HT-29 (cell line): ENCODE data around the gene MTTP. TPM values are rescaled to one million over a fixed set of nuclear protein-coding genes. Genes with fewer than 3 reads are reported as not detected.
A peak's percentile ranks its signal among the peaks of the same experiment; 100 is the strongest.
"Not testable (repeated sequence)": the region's sequence is repeated elsewhere in the genome, so short reads cannot be mapped to it uniquely, and the experiment has no call there.

Experiments used
- DNase-seq: peaks from one replicate; pipeline ENCODE4 v3.0.0-alpha.2; 2015; ENCODE audit warnings: low spot score
- total RNA-seq: library from RNA; depleted of rRNA; stranded (reverse); fragments of >200 nt; shearing (Covaris generic); gene quantifications from 2 replicates; pipeline ENCODE4 v1.2.3, GENCODE V29; 2014; rRNA removed

MTTP gene
- not detected in 2 replicates for total RNA-seq

- no peak for DNase-seq
These were observed at the start of gene MTTP for GRCh38 chr4:99574530-99575324. TSS of gene MTTP (plus strand) at chr4:99574824. CDS start at chr4:99574910, 86 bp downstream.

GRCh38 chr4:99529228-99529627 lies 45.4 kb upstream of the MTTP start:
- DNase-seq, result no peak

GRCh38 chr4:99529956-99530355 lies 44.7 kb upstream of the MTTP start:
- DNase-seq, result no peak

- DNase-seq, result not testable (repeated sequence)
These were observed 39.9 kb upstream of the MTTP start for GRCh38 chr4:99534699-99535098.

GRCh38 chr4:99536271-99536670 lies 38.4 kb upstream of the MTTP start:
- no peak for DNase-seq

DNA sequence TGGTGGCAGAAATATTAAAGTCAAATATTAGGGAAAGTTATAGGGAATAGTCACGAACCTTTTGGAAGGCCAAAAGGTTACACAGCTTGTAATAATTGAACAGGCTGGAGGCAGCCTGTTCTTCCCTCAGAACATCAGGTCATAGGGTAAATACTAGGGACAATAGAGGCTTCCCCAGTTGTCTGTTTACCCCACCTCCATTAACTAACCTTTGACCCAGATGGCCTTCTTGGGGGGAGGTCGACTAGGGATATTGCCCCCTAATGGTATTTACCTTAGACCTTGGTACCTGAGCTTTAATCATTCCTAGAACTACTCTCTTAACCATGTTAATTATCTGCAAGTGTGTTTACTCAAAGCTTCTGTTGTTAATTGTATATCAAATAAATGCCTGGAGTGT lies 37.8 kb upstream of the MTTP start:
- no peak for DNase-seq

GRCh38 chr4:99537674-99538073 lies 37.0 kb upstream of the MTTP start:
- no peak for DNase-seq

DNA sequence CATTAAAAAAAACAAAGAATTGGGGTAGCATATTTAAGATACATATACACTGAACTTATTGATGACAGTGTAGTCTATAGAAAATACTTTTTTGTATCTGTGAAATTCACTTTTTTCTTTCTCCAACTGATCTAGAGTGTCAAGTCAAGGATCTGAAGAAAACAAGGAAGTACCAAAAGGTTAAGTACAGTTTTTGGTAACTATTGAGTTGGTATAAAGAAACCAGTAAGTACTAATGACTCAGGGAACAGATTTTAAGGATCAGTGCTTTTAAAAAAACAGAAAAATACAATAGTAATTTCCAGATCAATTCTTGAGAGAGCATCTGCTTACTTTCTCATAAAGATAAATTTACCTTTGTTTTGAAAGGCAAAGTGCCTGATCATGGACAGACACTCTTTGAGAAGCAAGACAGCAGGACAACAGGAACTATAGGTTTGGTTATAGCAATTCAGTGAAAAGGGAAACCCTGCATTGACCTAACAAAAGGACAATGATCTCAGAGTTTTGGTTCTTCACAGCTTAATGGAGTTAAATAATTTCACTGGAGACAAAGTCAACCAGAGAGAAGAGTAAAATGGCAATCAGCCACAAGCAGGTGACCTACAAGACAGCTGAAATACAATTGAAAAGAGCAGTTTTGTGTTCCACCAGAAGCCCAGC lies 34.2 kb upstream of the MTTP start:
- DNase-seq, result peak; percentile 2

GRCh38 chr4:99552872-99553271 lies 21.8 kb upstream of the MTTP start:
- no peak for DNase-seq

DNA sequence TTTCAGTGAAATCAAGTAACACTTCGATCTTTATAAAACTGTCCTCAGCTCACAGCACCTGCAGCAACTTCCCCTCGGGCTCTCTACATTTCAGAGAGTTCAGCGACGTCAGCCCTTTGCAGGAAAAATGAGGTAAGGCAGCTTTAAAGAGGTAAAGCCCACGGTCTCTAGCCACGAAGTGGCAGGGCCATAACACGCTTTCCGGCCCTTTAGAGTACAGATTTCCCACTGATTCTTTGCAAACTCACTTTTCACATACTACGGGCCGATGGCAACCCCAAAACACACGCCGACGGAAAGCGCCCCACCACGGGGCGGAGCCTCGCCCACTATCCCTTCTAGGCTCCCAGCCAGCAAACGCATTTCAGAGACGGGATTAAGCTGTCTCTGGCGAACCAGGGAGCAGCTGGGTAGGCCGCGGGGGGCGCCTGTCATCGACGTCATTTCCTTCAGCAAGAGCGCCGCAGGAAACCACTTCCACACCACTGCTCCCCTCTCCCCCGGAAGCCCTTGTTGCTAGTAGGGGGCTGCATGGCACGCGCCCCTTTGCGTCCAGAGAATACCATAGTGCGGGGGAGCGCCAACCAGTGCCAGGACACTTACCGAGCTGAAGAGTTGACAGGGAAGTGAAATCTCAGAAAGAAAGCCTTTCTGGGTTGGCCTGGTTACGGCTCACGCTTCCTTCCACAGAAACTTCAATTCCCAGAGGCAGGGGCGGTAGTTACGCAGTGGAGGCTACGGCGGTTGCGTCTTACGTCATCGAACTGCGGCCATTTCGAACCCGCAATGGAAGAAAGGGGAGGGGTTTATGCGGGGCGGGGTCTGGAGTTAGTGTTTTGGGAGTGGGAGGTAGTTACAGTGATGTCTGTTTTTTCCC lies 11.1 kb upstream of the MTTP start, which contains the start of gene TRMT10A:
TSS of gene TRMT10A (minus strand) at position 730 of the 877 bp plus-strand sequence. CDS start 4,701 bp downstream, outside the sequence.
- peak; percentile 95 for DNase-seq

- DNase-seq, result no peak
These were observed 9.7 kb upstream of the MTTP start for GRCh38 chr4:99564921-99565320.

GRCh38 chr4:99571883-99572282 lies 2.7 kb upstream of the MTTP start:
- no peak for DNase-seq

GRCh38 chr4:99572527-99573240 lies 1.9 kb upstream of the MTTP start:
- DNase-seq, result no peak

DNA sequence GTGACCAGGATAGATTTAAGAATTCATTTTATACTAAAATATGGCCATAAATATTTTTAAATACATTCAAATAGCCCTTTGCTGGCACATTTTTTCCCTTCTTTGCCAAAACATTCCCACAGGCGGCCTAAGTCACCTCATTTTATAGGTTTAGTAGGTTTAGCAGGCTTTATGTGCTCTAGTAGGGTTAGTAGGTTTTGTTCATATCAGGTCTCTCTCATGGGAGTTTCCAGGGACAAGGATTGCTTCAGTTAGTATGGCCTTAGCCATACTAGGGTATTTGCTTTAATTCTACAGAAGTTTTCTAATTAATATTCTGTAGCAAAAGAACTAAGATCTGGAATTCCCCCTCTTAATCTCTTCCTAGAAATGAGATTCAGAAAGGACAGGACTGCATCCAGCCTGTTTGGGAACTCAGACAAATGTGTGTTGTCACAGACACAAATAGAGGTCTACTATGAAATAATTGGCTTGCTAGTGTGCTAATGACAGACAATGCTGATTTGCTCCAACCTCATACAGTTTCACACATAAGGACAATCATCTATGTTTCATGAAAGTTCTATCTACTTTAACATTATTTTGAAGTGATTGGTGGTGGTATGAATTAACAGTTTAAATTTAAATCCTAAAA lies 772 bp upstream of the MTTP start:
- DNase-seq, result no peak

DNA sequence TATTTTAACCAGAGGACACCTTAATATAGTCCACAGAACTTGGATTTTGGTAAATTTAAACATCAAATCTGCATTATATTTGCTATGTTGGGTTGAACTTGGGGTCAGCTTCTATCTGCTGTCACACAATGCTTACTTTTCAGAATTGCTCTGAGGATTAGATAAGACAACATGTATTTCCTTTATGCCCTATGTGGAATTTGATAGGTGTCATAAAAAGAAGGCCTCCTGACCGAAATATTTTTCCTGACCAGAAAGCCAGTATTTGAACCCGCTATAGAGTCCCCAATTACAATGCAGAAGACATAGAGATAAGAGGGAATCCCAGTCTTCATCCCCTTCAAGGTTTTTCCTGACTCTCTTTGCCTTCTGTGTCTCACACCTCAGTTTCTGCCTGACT lies 4.1 kb downstream of the MTTP start:
- DNase-seq, result no peak

- no peak for DNase-seq
These were observed 10.9 kb downstream of the MTTP start for GRCh38 chr4:99585516-99585915.

DNA sequence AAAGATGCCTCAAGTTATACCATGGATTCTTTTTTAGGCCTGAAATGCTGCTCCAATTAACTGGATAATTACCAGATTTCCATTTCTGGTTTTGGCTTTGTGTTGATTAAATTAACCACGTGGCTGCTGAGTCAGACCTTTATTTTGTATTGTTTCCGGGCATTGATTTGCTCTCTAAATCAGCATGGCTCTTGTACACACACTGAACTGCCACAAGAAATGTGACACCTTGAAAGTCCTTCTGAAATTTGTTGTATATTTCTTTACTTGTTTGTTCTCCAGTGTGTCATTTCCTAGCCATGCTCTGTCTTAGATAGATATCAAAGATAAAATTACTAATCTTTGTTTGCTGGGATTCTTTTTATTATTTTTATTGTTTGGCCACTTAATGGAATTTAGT lies 11.7 kb downstream of the MTTP start:
- no peak for DNase-seq

DNA sequence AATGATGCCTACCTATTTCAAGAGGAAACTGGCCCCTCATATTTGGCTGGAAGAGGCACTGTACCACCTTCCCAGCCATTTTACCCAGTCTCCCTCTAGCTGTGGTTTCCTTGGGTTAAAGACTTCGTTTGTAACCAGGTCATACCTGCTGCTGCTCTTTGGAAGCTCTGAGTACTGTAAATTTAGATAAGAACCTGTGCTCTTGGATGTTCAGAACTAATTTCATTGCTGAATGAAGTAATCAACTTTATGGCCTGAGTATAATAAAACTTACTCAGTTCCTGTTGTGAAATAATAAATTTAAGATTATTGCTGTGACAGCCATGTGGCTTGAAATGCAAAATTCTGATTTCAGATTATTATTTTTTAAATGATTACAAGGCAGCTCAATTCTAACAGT lies 12.2 kb downstream of the MTTP start:
- DNase-seq, result no peak

DNA sequence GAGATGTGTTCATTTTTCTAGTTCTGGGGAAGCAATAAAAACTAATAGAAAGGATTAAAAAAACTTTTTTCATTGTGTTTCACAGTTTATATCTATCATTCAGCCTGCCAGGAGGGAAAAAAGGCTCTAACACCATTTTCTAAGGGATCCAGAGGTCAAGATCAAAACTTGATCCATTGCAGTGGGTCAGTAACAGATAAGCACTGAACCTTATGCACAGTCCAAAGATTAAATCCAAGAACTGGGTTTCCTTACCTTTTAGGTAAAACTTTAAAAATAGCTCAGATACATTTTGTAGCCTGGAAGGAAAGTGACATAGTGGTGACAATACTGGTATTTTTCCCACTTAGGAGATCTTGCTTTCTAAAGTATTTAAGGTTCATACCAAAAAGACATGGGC lies 12.7 kb downstream of the MTTP start:
- no peak for DNase-seq

DNA sequence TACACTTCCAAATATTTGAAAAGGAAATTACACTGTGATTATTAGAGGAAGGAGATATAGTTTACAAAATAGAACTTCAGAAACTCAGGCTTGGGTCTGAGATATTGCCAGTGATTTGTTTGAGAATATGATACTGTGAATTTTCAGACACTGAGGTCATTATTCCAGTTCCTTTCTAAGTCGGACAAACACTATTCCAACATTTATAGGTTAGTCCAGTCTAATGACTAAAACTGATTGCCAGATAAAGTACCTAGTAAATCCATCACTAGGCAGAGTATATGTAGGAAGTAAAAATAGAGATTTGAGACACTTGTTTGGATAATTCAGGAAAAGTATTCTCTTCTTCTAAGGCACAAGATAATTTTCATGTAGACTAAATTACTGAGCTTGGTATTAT lies 13.2 kb downstream of the MTTP start:
- DNase-seq, result no peak

- no peak for DNase-seq
These were observed 17.1 kb downstream of the MTTP start for GRCh38 chr4:99591757-99592156.
